ENCODE data around the gene TXNL4B. TPM values are rescaled to one million over a fixed set of nuclear protein-coding genes. Genes with fewer than 3 reads are reported as not detected.
"Not testable (repeated sequence)": the region's sequence is repeated elsewhere in the genome, so short reads cannot be mapped to it uniquely, and the experiment has no call there.

The TXNL4B gene
- total RNA-seq, 1 donor from 2014 or later, result 6.7 TPM

DNA sequence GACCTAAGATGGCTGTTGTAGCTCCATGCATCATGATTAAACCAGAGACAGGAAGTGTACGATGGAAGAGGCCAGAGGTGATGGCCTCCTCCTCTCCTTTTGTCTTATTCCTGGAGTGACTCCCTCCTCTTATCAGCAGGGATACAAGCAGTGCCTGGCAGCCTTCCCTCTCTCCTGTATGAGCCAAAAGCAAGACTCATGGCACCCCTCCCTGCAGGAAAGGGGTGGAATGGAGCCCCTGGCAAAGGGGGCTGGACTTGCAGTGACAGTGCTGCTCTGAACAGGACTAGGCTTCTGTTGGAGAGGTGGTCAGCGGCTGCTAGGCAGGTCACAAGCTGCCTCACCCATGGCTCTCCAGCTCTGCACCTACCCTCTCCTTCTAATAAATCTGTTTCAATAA lies 8.4 kb downstream of the TXNL4B start:
- peaks cover 13% of the 10 kb centered on the region for H3K4me1 ChIP-seq
- peaks cover 56% of the 10 kb centered on the region for H3K36me3 ChIP-seq
- intact Hi-C loops (cut with micrococcal nuclease), result no loop called here
- H3K9me3 ChIP-seq (replicated peaks), result peaks cover 8% of the 10 kb centered on the region
- no peaks in the 10 kb centered on the region for H3K27me3 ChIP-seq (ENCODE audit: low read depth)
- no peak overlapping the region for H3K4me3 ChIP-seq
- peak; percentile 70 for DNase-seq
- TF ChIP-seq, protein P1, sequence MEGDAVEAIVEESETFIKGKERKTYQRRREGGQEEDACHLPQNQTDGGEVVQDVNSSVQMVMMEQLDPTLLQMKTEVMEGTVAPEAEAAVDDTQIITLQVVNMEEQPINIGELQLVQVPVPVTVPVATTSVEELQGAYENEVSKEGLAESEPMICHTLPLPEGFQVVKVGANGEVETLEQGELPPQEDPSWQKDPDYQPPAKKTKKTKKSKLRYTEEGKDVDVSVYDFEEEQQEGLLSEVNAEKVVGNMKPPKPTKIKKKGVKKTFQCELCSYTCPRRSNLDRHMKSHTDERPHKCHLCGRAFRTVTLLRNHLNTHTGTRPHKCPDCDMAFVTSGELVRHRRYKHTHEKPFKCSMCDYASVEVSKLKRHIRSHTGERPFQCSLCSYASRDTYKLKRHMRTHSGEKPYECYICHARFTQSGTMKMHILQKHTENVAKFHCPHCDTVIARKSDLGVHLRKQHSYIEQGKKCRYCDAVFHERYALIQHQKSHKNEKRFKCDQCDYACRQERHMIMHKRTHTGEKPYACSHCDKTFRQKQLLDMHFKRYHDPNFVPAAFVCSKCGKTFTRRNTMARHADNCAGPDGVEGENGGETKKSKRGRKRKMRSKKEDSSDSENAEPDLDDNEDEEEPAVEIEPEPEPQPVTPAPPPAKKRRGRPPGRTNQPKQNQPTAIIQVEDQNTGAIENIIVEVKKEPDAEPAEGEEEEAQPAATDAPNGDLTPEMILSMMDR (IDR thresholded peaks at IDR 0.05; ENCODE audit: borderline replicate concordance), result no peak
- peak overlapping the region; percentile 73 for H3K27ac ChIP-seq (replicated peaks)

DNA sequence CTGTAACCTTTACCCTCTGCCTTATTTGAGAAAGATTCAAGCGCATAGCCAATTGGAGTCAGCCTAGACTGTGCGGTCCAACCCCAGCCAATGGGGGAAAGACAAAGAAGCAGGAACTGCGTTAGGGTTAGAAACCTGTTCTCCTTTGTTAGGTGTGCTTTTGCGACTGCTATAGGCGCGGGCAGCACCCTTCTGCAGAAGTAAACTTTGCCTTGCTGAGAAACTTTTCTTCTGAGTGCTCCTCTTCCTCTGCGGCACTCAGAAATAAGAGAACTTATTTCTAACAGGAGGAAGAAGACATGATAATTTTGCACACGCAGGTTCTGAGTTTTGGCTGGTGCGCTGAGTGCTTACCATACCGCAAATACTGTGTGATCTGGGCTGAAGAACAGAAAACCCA lies 9.0 kb downstream of the TXNL4B start:
- H3K36me3 ChIP-seq, result peaks cover 51% of the 10 kb centered on the region

DNA sequence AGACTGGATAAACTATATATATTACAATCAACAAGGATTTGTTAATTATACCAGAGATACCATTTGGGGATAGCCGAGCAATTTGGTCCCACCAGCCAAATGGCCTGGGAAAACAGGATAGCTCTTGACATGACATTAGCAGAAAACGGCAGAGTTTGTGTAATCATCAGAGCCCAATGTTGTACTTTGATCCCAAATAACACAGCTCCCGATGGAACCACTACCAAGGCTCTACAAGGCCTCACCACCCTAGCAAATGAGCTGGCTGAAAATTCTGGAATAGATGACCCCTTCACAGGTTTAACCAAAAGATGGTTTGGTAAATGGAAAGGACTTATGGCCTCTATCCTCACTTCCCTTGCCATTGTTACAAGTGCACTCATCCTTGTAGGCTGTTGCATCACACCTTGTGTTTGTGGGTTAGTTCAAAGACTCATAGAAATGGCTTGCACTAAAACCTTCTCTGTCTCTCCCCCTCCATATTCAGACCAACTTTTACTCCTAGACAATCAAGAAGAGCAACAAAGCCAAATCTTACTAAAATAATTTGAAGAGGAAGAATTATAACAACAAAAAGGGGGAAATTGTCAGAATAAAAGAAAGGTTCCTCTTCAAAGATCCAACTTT lies 9.5 kb downstream of the TXNL4B start:
- H3K27me3 ChIP-seq (ENCODE audit: low read depth), result no peaks in the 10 kb centered on the region
- peaks cover 13% of the 10 kb centered on the region for H3K4me1 ChIP-seq
- no peak for DNase-seq
- no peak overlapping the region for H3K4me3 ChIP-seq
- intact Hi-C loops (cut with micrococcal nuclease), result no loop called here
- TF ChIP-seq, protein P1 (IDR thresholded peaks at IDR 0.05; ENCODE audit: borderline replicate concordance), result no peak
- peaks cover 8% of the 10 kb centered on the region for H3K9me3 ChIP-seq (replicated peaks)
- H3K27ac ChIP-seq (replicated peaks), result peak overlapping the region; percentile 73
- peaks cover 45% of the 10 kb centered on the region for H3K36me3 ChIP-seq

More for the DNA sequence above, 9.0 kb downstream of the TXNL4B start:
- intact Hi-C loops (cut with micrococcal nuclease), result no loop called here
- Histone ChIP-seq H3K27ac (replicated peaks) (peak overlapping the region; percentile 73), H3K4me3 (no peak overlapping the region), H3K9me3 (replicated peaks) (peaks cover 8% of the 10 kb centered on the region), H3K27me3 (ENCODE audit: low read depth) (no peaks in the 10 kb centered on the region), H3K4me1 (peaks cover 13% of the 10 kb centered on the region)
- DNase-seq, result no peak
- TF ChIP-seq, protein P1 (IDR thresholded peaks at IDR 0.05; ENCODE audit: borderline replicate concordance), result no peak

DNA sequence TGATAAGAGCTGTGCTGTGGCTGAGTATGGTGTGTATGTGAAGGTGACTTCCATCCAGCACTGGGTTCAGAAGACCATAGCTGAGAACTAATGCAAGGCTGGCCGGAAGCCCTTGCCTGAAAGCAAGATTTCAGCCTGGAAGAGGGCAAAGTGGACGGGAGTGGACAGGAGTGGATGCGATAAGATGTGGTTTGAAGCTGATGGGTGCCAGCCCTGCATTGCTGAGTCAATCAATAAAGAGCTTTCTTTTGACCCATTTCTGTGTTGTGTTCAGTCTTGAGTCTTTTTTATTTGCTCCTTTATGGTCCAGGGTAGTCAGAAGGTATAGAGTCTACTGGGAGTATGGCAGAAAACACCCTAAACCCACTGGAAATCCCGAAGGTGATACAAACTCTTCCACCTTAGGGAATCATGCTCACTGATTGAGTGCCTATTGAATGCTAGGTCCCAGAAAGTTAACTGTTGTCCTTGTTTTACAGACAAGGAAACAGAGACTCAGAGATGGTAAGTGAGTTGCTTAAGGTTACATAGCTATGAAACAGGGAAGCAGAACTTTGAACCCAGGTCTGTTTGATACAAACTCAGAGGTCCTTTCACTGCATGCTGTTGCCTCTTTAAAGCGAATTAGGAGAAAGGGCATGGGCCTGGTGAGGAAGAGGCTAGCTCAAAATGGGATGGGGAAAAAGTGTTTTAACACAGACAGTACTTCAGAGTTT lies 16.3 kb downstream of the TXNL4B start:
- H3K27ac ChIP-seq (replicated peaks); intact Hi-C loops (cut with micrococcal nuclease); H3K9me3 ChIP-seq (replicated peaks); DNase-seq; H3K4me3 ChIP-seq; H3K36me3 ChIP-seq; H3K27me3 ChIP-seq (ENCODE audit: low read depth): not testable (repeated sequence)
- H3K4me1 ChIP-seq, result peaks cover 26% of the 10 kb centered on the region

DNA sequence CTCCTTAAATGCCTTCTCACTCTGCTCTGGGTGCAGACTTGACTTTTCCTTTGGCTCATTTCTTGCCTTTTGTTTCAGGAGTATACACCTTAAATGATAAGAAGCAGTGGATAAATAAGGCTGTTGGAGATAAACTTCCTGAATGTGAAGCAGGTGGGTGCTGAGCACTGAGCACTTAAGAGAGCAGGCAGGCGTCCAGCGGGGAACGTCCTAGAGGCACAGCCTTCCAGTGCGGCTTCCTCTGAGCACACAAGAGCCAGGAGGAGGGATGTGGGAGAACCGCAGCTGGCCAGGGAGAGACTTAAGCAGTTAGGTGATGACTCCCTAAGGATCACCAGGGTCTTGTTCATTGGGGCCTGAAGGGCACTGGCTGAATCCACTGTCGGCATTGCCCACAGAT lies 18.4 kb downstream of the TXNL4B start:
- peak overlapping the region; percentile 94 for H3K27ac ChIP-seq (replicated peaks)

DNA sequence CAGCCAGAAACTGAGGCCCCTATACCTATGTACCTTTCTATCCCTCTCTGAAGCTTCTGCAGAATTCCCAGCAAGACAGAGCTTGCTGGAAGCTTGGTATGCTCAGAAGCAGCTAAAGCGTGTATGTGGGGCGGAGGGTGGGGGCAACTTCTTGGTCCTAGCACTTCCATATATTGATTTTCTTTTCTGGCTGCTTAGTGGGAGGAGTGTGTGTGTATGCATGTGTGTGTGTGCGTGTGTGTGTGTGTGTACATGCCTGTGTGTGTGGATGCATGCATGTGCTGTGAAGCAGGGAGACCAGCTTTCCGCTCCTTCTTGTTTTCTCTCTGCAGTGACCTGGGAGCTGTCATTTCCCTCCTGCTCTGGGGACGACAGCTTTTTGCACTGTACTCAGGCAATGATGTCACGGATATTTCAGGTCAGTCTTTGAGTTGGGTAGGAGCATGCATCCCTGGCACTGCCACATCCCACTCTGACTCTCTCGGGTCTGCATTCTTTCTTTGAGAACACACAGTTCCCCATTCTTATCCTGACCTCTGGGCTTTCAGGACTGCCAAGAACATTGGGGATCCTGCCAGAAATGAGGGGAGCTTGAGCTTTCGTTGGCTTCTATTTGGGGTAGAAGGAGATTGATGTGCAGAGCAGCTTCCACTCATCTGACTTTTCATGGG lies 19.7 kb downstream of the TXNL4B start:
- Histone ChIP-seq H3K9me3 (replicated peaks) (no peaks in the 10 kb centered on the region), H3K4me1 (peaks cover 36% of the 10 kb centered on the region), H3K4me3 (peak overlapping the region; percentile 50), H3K27me3 (ENCODE audit: low read depth) (no peaks in the 10 kb centered on the region), H3K27ac (replicated peaks) (peak overlapping the region; percentile 94), H3K36me3 (peaks cover 6% of the 10 kb centered on the region)
- TF ChIP-seq, protein P1 (IDR thresholded peaks at IDR 0.05; ENCODE audit: borderline replicate concordance), result no peak
- DNase-seq, result peak; percentile 53
- intact Hi-C loops (cut with micrococcal nuclease), result no loop called here

More for the DNA sequence above, 18.4 kb downstream of the TXNL4B start:
- H3K27me3 ChIP-seq (ENCODE audit: low read depth); H3K9me3 ChIP-seq (replicated peaks); DNase-seq; intact Hi-C loops (cut with micrococcal nuclease); H3K36me3 ChIP-seq: not testable (repeated sequence)
- Histone ChIP-seq H3K4me1 (peaks cover 36% of the 10 kb centered on the region), H3K4me3 (peak overlapping the region; percentile 50)

All from left ventricle myocardium inferior (tissue), 1 donor.